Osteocyte (in vitro differentiated cells): ENCODE data around the gene FOXK1. TPM values are rescaled to one million over a fixed set of nuclear protein-coding genes. Genes with fewer than 3 reads are reported as not detected.

Experiments used
- DNase-seq: peaks from one replicate; pipeline ENCODE4 v3.0.0; 2021; ENCODE audit warnings: mixed read lengths; ENCODE audit not compliant: unreplicated experiment; ENCODE audit errors: extremely low spot score
- H3K27ac Mint-ChIP-seq: one replicate; pipeline ENCODE4 v1.8.0; 2021; ENCODE audit warnings: mild to moderate bottlenecking, mixed read lengths; ENCODE audit not compliant: unreplicated experiment
- H3K27me3 Mint-ChIP-seq: one replicate; pipeline ENCODE4 v1.8.0; 2021; ENCODE audit warnings: mixed read lengths; ENCODE audit not compliant: unreplicated experiment
- H3K36me3 Mint-ChIP-seq: one replicate; pipeline ENCODE4 v1.8.0; 2021; ENCODE audit warnings: mixed read lengths; ENCODE audit not compliant: unreplicated experiment
- H3K4me1 Mint-ChIP-seq: one replicate; pipeline ENCODE4 v1.8.0; 2021; ENCODE audit warnings: mixed read lengths; ENCODE audit not compliant: unreplicated experiment
- H3K4me3 Mint-ChIP-seq: one replicate; pipeline ENCODE4 v1.8.0; 2021; ENCODE audit warnings: mild to moderate bottlenecking, moderate library complexity, mixed read lengths; ENCODE audit not compliant: unreplicated experiment
- H3K9me3 Mint-ChIP-seq: one replicate; pipeline ENCODE4 v1.8.0; 2021; ENCODE audit warnings: mixed read lengths; ENCODE audit not compliant: unreplicated experiment
- total RNA-seq: library from RNA; stranded (reverse); gene quantifications from 2 replicates; pipeline ENCODE4 v1.2.1, GENCODE V29; 2021
- TF ChIP-seq, protein P1 (sequence below): fragments of 200-600 bp; sonication (generic); IDR thresholded peaks from 2 replicates; pipeline ENCODE4 v1.5.0; 2021; ENCODE audit warnings: antibody characterized with exemption, mild to moderate bottlenecking, moderate library complexity

Gene FOXK1
- total RNA-seq, 1 donor from 2014 or later: 56.2 TPM

DNA sequence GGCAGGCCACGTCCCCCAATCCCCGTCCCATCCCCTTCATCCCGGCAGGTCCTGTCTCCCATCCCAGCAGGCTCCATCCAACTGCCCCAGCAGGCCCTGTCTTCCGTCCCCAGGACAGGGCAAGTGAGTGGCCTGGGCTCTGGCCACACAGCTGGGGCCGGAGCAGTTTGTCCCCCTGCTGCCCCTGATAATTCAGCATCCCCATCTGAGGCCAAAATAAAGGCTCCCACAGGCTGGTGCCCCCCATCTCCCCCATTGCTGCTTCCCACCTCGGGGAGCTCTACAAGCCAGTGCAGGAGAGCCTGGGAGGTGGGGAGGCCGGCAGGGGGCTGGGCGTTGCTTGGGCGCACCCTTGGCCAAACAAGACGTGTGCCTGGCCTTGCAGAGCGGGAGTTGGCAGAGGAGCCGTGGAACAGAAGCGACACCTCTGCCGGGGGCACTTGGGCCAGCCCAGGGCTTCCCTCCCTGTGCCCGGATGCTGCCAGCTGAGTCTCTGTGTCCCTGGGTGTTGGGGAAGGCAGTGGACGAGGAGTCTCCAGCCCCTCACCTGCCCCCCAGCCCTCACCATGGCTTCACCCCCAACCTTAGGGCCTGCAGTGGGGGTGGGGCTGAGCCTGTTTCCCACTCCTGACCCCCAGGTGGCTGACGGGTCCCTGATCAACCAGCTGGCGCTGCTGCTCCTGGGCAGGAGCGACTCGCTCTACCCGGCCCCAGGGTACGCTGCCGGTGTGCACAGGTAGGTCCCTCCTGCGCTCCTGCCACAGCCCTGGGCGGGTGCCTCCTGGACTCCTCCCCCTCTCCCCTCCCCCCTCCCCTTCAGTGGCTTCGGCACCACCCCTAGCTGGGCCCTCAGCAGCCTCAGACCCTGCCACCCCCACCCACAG, 107.3 kb downstream of the FOXK1 start:
- Mint-ChIP-seq H3K4me3 (no peak overlapping the region), H3K27me3 (no peaks in the 10 kb centered on the region), H3K9me3 (no peaks in the 10 kb centered on the region), H3K4me1 (peaks cover 2% of the 10 kb centered on the region), H3K36me3 (peaks cover 23% of the 10 kb centered on the region), H3K27ac (no peak overlapping the region)
- TF ChIP-seq, protein P1, sequence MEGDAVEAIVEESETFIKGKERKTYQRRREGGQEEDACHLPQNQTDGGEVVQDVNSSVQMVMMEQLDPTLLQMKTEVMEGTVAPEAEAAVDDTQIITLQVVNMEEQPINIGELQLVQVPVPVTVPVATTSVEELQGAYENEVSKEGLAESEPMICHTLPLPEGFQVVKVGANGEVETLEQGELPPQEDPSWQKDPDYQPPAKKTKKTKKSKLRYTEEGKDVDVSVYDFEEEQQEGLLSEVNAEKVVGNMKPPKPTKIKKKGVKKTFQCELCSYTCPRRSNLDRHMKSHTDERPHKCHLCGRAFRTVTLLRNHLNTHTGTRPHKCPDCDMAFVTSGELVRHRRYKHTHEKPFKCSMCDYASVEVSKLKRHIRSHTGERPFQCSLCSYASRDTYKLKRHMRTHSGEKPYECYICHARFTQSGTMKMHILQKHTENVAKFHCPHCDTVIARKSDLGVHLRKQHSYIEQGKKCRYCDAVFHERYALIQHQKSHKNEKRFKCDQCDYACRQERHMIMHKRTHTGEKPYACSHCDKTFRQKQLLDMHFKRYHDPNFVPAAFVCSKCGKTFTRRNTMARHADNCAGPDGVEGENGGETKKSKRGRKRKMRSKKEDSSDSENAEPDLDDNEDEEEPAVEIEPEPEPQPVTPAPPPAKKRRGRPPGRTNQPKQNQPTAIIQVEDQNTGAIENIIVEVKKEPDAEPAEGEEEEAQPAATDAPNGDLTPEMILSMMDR: no peak
- DNase-seq: no peak

DNA sequence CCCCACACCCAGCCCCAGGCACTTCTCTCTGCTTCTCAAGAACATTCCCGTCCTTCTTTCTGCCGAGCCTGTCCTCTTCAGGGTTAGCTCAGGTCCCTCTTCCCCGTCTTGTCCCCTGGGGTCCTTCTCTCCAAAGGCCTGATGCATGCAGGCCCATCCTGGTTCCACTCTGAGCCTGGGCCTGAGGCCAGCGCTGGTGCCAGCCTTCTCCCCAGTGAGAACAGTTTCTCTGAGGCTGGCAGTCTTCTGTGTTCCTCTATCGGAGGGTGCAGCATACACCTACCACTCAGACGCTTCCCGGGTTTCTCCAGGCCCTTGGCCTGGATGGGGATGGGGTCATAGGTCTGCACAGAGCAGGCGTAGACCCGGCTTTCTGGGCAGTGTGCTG, 108.0 kb downstream of the FOXK1 start:
- TF ChIP-seq, protein P1: no peak
- DNase-seq: no peak
- no peak overlapping the region for H3K4me3 Mint-ChIP-seq
- no peak overlapping the region for H3K27ac Mint-ChIP-seq
- H3K4me1 Mint-ChIP-seq: peaks cover 2% of the 10 kb centered on the region
- peaks cover 23% of the 10 kb centered on the region for H3K36me3 Mint-ChIP-seq
- H3K27me3 Mint-ChIP-seq: no peaks in the 10 kb centered on the region
- H3K9me3 Mint-ChIP-seq: no peaks in the 10 kb centered on the region

DNA sequence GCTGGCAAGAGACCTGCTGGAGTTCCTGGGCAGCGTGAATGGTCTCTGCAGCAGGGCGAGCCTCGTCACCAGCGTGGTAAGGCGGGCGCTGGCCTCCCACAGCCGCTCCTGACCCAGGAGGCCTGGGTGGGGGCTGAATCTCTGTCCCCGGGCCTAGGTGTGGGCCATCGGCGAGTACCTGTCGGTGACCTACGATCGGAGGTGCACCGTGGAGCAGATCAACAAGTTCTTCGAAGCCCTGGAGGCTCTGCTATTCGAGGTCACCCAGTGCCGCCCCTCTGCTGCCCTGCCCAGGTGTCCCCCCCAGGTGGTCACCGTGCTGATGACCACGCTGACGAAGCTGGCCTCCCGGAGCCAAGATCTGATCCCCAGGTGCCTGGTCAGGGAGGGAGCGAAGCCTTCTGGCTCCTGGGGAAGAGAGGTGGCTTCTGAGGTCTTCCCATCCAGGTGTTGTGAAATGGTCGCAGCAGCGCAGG, 108.5 kb downstream of the FOXK1 start:
- TF ChIP-seq, protein P1: no peak
- Mint-ChIP-seq H3K4me3 (no peak overlapping the region), H3K4me1 (peaks cover 2% of the 10 kb centered on the region), H3K27ac (no peak overlapping the region), H3K27me3 (no peaks in the 10 kb centered on the region), H3K36me3 (peaks cover 23% of the 10 kb centered on the region), H3K9me3 (no peaks in the 10 kb centered on the region)
- DNase-seq: no peak

DNA sequence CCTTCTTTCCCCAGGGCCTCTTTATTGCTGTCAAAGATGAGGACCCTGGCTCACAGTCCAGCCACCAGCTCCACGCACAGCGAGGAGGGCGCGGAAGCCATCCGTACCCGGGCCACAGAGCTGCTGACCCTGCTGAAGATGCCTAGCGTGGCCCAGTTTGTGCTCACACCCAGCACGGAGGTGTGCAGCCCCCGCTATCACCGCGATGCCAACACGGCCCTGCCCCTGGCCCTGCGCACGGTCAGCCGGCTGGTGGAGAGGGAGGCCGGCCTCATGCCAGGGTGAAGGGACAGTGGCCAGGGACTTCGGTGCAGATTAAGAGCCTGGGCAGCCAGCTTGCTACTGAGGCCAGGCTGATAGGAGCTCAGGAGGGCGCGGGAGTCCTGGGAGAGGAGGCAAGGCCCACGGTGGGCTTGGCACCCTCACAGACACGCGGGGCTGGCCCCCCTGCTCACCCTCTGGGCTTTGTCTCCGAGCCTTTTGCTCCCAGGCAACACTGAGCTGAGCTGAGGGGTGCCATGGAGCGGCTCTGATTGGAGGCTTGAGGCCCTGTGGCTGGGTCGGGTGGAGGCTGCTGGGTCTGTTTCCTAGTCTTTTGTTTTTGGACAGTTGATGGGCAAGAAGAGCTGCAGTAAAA, 109.1 kb downstream of the FOXK1 start:
- no peak overlapping the region for H3K4me3 Mint-ChIP-seq
- peaks cover 22% of the 10 kb centered on the region for H3K36me3 Mint-ChIP-seq
- H3K4me1 Mint-ChIP-seq: peaks cover 2% of the 10 kb centered on the region
- H3K9me3 Mint-ChIP-seq: no peaks in the 10 kb centered on the region
- TF ChIP-seq, protein P1: no peak
- H3K27me3 Mint-ChIP-seq: no peaks in the 10 kb centered on the region
- H3K27ac Mint-ChIP-seq: no peak overlapping the region
- DNase-seq: no peak
